HEK293 (cell line): ENCODE data around the gene KCNQ4.

Experiments used
- CTCF ChIA-PET: fragments of 350-600 bp; formaldehyde crosslinking; extraction: SDS; loops from one replicate; lab custom pipeline; 2021; ENCODE audit warnings: antibody characterized with exemption; lab: Yijun Ruan, JAX
- POLR2A ChIA-PET: fragments of 300-600 bp; formaldehyde crosslinking; extraction: SDS; loops from one replicate; lab custom pipeline; 2020; ENCODE audit warnings: antibody characterized with exemption, inconsistent platforms; lab: Yijun Ruan, JAX
- H3K27ac ChIP-seq: fragments of 200-500 bp; sonication (Bioruptor generic); 2 replicates; pipeline ENCODE4 v1.5.1; 2014; ENCODE audit warnings: low read depth, low read length, control low read depth, inconsistent platforms; ENCODE audit errors: extremely low read depth
- H3K36me3 ChIP-seq, 2 experiments: fragments of 200-500 bp in 1 of 2; sonication (Bioruptor generic) in 1 of 2; 1 replicate in 1 of 2; 2 replicates in 1 of 2; pipeline ENCODE4 v1.5.1; 2014 to 2017; ENCODE audit warnings: inconsistent platforms in 2 of 2, low read length in 2 of 2; ENCODE audit not compliant: control insufficient read depth in 2 of 2, insufficient read depth in 1 of 2
- H3K4me1 ChIP-seq: fragments of 200-500 bp; sonication (Bioruptor generic); 2 replicates; pipeline ENCODE4 v1.5.1; 2014; ENCODE audit warnings: mild to moderate bottlenecking, low read length, inconsistent platforms; ENCODE audit not compliant: control insufficient read depth, insufficient read depth
- H3K4me3 ChIP-seq: 2 replicates; pipeline ENCODE4 v1.5.1; 2011; ENCODE audit warnings: low read depth, mild to moderate bottlenecking, control low read depth, low read length, moderate library complexity
- H3K9me3 ChIP-seq: fragments of 200-500 bp; sonication (Bioruptor generic); 2 replicates; pipeline ENCODE4 v1.5.1; 2014; ENCODE audit warnings: low read depth, low read length, inconsistent platforms; ENCODE audit not compliant: control insufficient read depth, insufficient read depth
- BCL11B ChIP-seq: fragments of 450-650 bp; formaldehyde crosslinking; IDR thresholded peaks from 2 replicates; pipeline ENCODE4 v1.5.1; 2016; ENCODE audit warnings: low read depth, missing biosample characterization, missing genetic modification characterization
- GFI1B ChIP-seq: fragments of 450-650 bp; formaldehyde crosslinking; IDR thresholded peaks from 2 replicates; pipeline ENCODE4 v1.5.1; 2016; ENCODE audit warnings: missing biosample characterization, missing genetic modification characterization
- GLIS2 ChIP-seq: fragments of 450-650 bp; formaldehyde crosslinking; IDR thresholded peaks from 2 replicates; pipeline ENCODE4 v1.5.1; 2016; ENCODE audit warnings: missing biosample characterization, missing genetic modification characterization
- OVOL3 ChIP-seq: fragments of 450-650 bp; formaldehyde crosslinking; IDR thresholded peaks from 2 replicates; pipeline ENCODE4 v1.5.1; 2016; ENCODE audit warnings: missing biosample characterization, missing genetic modification characterization
- SALL2 ChIP-seq: fragments of 450-650 bp; formaldehyde crosslinking; IDR thresholded peaks from 2 replicates; pipeline ENCODE4 v1.5.0; 2017; ENCODE audit warnings: missing biosample characterization, mild to moderate bottlenecking, missing genetic modification characterization, borderline replicate concordance
- SP2 ChIP-seq: fragments of 450-650 bp; formaldehyde crosslinking; IDR thresholded peaks from 2 replicates; pipeline ENCODE4 v1.5.1; 2016; ENCODE audit warnings: missing biosample characterization, missing genetic modification characterization
- ZBTB20 ChIP-seq: fragments of 450-650 bp; formaldehyde crosslinking; IDR thresholded peaks from 2 replicates; pipeline ENCODE4 v1.5.1; 2016; ENCODE audit warnings: missing biosample characterization, missing genetic modification characterization
- ZBTB7A ChIP-seq: fragments of 450-650 bp; formaldehyde crosslinking; IDR thresholded peaks from 2 replicates; pipeline ENCODE4 v1.5.1; 2016; ENCODE audit warnings: low read depth, missing biosample characterization, missing genetic modification characterization
- ZIC2 ChIP-seq: fragments of 450-650 bp; formaldehyde crosslinking; IDR thresholded peaks from 2 replicates; pipeline ENCODE4 v1.5.1; 2016; ENCODE audit warnings: missing biosample characterization, missing genetic modification characterization
- ZNF133 ChIP-seq: fragments of 450-650 bp; formaldehyde crosslinking; IDR thresholded peaks from 2 replicates; pipeline ENCODE4 v1.5.1; 2016; ENCODE audit warnings: missing biosample characterization, missing genetic modification characterization
- ZNF148 ChIP-seq: fragments of 450-650 bp; formaldehyde crosslinking; IDR thresholded peaks from 2 replicates; pipeline ENCODE4 v1.5.0; 2017; ENCODE audit warnings: missing biosample characterization, missing genetic modification characterization, borderline replicate concordance
- ZNF16 ChIP-seq: fragments of 450-650 bp; formaldehyde crosslinking; IDR thresholded peaks from 2 replicates; pipeline ENCODE4 v1.5.1; 2016; ENCODE audit warnings: low read depth, missing biosample characterization, missing genetic modification characterization
- ZNF221 ChIP-seq: fragments of 450-650 bp; formaldehyde crosslinking; IDR thresholded peaks from 2 replicates; pipeline ENCODE4 v1.5.1; 2017; ENCODE audit warnings: missing biosample characterization, missing genetic modification characterization, borderline replicate concordance
- ZNF23 ChIP-seq: fragments of 450-650 bp; formaldehyde crosslinking; IDR thresholded peaks from 2 replicates; pipeline ENCODE4 v1.5.1; 2016; ENCODE audit warnings: missing biosample characterization, missing genetic modification characterization, borderline replicate concordance
- ZNF24 ChIP-seq: fragments of 450-650 bp; formaldehyde crosslinking; IDR thresholded peaks from 2 replicates; pipeline ENCODE4 v1.5.1; 2016; ENCODE audit warnings: missing biosample characterization, missing genetic modification characterization
- ZNF341 ChIP-seq: fragments of 450-650 bp; formaldehyde crosslinking; IDR thresholded peaks from 2 replicates; pipeline ENCODE4; 2016; ENCODE audit warnings: low read depth, missing biosample characterization, missing genetic modification characterization
- ZNF416 ChIP-seq: fragments of 450-650 bp; formaldehyde crosslinking; IDR thresholded peaks from 2 replicates; pipeline ENCODE4 v1.5.1; 2016; ENCODE audit warnings: missing biosample characterization, missing genetic modification characterization
- ZNF426 ChIP-seq: fragments of 450-650 bp; formaldehyde crosslinking; IDR thresholded peaks from 2 replicates; pipeline ENCODE4 v1.5.1; 2017; ENCODE audit warnings: missing biosample characterization, missing genetic modification characterization, mild to moderate bottlenecking, inconsistent platforms, moderate library complexity
- ZNF433 ChIP-seq: fragments of 450-650 bp; formaldehyde crosslinking; IDR thresholded peaks from 2 replicates; pipeline ENCODE4 v1.5.1; 2016; ENCODE audit warnings: missing biosample characterization, missing genetic modification characterization, low read depth
- ZNF518A ChIP-seq: fragments of 450-650 bp; formaldehyde crosslinking; conservative IDR thresholded peaks from 2 replicates; pipeline ENCODE4 v1.5.1; 2016; ENCODE audit warnings: low read depth, missing biosample characterization, missing genetic modification characterization
- ZNF707 ChIP-seq: fragments of 450-650 bp; formaldehyde crosslinking; IDR thresholded peaks from 2 replicates; pipeline ENCODE4 v1.5.1; 2016; ENCODE audit warnings: missing biosample characterization, missing genetic modification characterization
- ZNF776 ChIP-seq: fragments of 450-650 bp; formaldehyde crosslinking; IDR thresholded peaks from 2 replicates; pipeline ENCODE4 v1.5.0; 2017; ENCODE audit warnings: missing biosample characterization, missing genetic modification characterization, borderline replicate concordance
- TF ChIP-seq, protein P1 (sequence below): fragments of 450-650 bp; formaldehyde crosslinking; IDR thresholded peaks from 2 replicates; pipeline ENCODE4 v1.5.1; 2016; ENCODE audit warnings: missing biosample characterization, missing genetic modification characterization
- TF ChIP-seq, protein P2 (sequence below): fragments of 450-650 bp; formaldehyde crosslinking; IDR thresholded peaks from 2 replicates; pipeline ENCODE4 v1.5.1; 2016; ENCODE audit warnings: missing biosample characterization, missing genetic modification characterization

Gene KCNQ4

DNA sequence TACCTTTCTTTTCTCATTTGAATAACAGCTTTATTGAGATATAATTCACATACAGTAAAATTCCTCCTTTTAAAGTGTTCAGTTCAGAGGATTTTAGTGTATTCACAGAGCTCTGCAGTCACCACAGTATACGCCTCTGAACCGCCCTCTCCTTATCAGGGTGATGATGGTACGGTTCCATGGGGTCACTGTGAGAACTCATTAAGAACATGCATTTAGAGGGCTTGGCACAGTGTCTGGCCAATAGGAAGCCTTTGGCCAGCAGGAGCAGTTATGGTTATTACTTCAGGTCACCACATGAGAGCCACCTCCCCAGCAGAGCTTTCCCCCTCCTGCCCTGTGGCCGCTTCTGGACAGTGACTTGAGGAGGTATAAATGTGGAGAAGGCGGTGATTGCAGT, 27.3 kb downstream of the KCNQ4 start:
- H3K9me3 ChIP-seq = no peaks in the 10 kb centered on the region
- no peaks in the 10 kb centered on the region for H3K36me3 ChIP-seq
- TF ChIP-seq ZNF24 (tag by site-specific recombination) (no peak), ZBTB7A (no peak), ZIC2 (tag by site-specific recombination) (peak; percentile 75), ZNF133 (no peak), SP2 (tag by site-specific recombination) (no peak)
- TF ChIP-seq, protein P1, sequence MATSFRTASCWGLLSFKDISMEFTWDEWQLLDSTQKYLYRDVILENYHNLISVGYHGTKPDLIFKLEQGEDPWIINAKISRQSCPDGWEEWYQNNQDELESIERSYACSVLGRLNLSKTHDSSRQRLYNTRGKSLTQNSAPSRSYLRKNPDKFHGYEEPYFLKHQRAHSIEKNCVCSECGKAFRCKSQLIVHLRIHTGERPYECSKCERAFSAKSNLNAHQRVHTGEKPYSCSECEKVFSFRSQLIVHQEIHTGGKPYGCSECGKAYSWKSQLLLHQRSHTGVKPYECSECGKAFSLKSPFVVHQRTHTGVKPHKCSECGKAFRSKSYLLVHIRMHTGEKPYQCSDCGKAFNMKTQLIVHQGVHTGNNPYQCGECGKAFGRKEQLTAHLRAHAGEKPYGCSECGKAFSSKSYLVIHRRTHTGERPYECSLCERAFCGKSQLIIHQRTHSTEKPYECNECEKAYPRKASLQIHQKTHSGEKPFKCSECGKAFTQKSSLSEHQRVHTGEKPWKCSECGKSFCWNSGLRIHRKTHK = no peak
- TF ChIP-seq, all 188 proteins: peak for 1
- H3K4me3 ChIP-seq = no peak overlapping the region
- H3K4me1 ChIP-seq = no peaks in the 10 kb centered on the region
- POLR2A ChIA-PET = no interaction called here
- no peak overlapping the region for H3K27ac ChIP-seq
- CTCF ChIA-PET = interaction anchor here (0.8 kb wide), 1 partner anchor 278 kb away, joined by 4 read pairs; no protein-coding TSS in a partner anchor

GRCh38 chr1:40815420-40815819, 31.8 kb downstream of the KCNQ4 start:
- no peak overlapping the region for H3K4me3 ChIP-seq
- ChIA-PET POLR2A (interaction anchor here (0.7 kb wide), 1 partner anchor 87 kb away, joined by 4 read pairs; no protein-coding TSS in a partner anchor), CTCF (interaction anchor here (0.5 kb wide), 1 partner anchor 208 kb away, joined by 3 read pairs; no protein-coding TSS in a partner anchor)
- H3K27ac ChIP-seq = no peak overlapping the region
- H3K36me3 ChIP-seq = no peaks in the 10 kb centered on the region
- TF ChIP-seq ZNF518A (tag by site-specific recombination) (no peak), ZNF707 (tag by site-specific recombination) (no peak), ZNF148 (no peak), ZNF23 (tag by site-specific recombination) (no peak), GFI1B (tag by site-specific recombination) (no peak), ZBTB20 (tag by site-specific recombination) (no peak), ZNF341 (tag by site-specific recombination) (no peak), SALL2 (tag by site-specific recombination) (no peak), GLIS2 (no peak), BCL11B (no peak), ZNF416 (tag by site-specific recombination) (no peak), ZNF221 (no peak), ZNF776 (tag by site-specific recombination) (no peak), OVOL3 (tag by site-specific recombination) (no peak), ZNF16 (tag by site-specific recombination) (no peak), ZNF433 (tag by site-specific recombination) (no peak), ZNF426 (tag by site-specific recombination) (no peak)
- TF ChIP-seq, protein P2, sequence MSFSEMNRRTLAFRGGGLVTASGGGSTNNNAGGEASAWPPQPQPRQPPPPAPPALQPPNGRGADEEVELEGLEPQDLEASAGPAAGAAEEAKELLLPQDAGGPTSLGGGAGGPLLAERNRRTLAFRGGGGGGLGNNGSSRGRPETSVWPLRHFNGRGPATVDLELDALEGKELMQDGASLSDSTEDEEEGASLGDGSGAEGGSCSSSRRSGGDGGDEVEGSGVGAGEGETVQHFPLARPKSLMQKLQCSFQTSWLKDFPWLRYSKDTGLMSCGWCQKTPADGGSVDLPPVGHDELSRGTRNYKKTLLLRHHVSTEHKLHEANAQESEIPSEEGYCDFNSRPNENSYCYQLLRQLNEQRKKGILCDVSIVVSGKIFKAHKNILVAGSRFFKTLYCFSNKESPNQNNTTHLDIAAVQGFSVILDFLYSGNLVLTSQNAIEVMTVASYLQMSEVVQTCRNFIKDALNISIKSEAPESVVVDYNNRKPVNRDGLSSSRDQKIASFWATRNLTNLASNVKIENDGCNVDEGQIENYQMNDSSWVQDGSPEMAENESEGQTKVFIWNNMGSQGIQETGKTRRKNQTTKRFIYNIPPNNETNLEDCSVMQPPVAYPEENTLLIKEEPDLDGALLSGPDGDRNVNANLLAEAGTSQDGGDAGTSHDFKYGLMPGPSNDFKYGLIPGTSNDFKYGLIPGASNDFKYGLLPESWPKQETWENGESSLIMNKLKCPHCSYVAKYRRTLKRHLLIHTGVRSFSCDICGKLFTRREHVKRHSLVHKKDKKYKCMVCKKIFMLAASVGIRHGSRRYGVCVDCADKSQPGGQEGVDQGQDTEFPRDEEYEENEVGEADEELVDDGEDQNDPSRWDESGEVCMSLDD (tag by site-specific recombination) = no peak
- H3K9me3 ChIP-seq = no peaks in the 10 kb centered on the region
- no peaks in the 10 kb centered on the region for H3K4me1 ChIP-seq
